Measurements from ENCODE around the gene CLDN14.

CLDN14 gene

DNA sequence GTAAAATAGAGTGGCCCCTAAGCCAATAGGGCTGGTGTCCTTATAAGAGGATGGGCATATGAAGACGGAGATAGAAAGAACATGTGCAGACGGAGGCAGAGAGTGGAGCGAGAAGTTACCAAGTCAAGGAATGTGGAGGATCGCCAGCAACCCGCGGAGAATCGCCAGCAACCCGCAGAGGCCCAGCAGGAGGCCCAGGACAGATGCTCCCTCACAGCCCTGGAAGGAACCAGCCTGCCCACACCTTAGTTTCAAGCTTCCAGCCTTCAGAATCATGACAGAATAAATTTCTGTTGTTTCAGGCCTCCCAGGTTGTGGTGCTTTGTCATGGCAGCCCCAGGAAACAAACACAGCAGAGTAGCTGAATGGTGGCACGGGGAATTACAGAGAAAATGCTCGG, 9.6 kb downstream of the CLDN14 start:
- no peak for DNase-seq

DNA sequence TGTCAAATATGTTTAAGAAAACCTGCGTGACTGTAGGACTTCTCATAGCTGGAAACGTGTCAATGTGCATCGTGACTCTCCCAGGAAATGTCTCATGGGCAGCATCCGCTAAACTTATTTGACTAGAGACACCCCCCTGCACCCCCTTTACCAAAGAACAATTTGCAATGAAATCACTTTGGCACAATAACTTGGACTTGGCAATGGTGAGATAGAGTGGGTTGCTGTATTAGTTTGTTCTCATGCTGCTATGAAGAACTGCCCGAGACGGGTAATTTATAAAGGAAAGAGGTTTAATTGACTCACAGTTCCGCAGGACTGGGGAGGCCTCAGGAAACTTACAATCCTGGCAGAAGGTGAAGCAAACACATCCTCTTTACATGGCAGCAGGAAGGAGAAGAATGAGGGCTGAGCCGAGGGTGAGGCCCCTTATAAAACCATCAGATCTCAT, 13.8 kb downstream of the CLDN14 start:
- no peak for DNase-seq

DNA sequence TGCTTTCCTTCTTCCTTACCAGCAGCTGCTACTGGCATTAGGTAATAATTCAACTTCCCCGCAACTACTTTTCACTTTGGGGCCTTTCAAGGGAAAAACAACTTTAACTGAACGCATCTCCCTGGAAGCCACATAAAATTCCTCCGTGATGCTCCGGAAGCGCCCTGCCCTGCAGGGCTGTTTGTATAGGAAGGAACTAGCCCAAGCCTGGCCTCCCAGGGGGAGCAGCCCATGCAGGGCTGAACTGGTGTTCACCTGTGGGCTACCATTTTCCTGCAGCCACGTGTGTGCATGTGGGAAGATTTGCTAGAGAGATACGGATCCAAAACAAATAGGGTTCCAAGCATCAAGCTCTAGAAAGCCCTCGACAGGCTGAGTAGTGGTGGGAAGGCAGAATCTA, 14.4 kb downstream of the CLDN14 start:
- DNase-seq: no peak

DNA sequence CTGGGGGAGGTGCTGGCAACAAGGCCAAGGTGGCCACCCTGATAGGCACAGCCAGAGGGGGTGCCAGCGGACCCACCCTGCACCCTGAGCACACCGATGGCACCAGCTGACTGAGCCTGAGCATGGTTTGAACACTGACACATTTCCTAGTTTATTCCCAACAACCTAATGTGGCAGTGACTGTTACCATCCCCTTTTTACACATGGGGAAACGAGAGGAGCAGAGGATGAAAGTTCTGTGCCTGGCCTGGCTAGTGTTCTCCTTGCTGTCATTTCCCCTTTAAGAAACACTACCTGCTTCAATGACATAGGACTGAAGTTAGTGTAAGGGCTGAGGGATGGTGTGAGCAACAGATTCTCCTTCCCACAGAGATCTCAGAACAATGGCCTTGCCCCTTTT, 15.3 kb downstream of the CLDN14 start:
- DNase-seq: no peak

DNA sequence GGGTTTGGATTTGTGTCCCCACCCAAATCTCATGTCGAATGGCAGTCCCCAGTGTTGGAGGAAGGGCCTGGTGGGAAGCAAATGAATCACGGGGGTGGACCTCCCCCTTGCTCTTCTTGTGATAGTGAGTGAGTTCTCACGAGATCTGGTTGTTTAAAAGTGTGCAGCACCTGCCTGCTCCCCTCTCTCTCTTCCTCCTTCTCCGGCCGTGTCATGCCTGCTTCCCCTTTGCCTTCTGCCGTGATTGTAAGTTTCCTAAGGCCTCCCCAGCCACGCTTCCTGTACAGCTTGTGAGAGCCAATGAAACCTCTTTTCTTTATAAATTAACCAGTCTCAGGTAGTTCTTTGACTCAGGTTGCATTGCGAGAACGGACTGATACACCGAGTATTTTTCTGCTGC, 15.9 kb downstream of the CLDN14 start:
- no peak for DNase-seq

DNA sequence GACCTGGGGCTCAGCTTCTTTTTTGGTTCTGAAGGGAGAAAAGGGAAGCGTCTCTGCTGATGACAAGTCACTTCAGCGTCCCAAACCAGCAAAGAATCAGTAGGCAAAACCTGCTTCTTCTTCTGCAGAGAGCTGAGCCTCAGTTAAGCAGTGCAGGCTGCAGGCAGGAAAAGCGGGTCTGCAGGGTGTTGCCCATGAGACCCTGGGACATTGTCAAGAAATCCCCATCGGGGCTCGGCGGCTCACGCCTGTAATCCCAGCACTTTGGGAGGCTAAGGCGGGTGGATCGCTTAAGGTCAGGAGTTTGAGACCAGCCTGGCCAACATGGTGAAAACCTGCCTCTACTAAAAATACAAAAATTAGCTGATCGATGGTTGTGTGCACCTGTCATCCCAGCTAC, 16.7 kb downstream of the CLDN14 start:
- DNase-seq: no peak

DNA sequence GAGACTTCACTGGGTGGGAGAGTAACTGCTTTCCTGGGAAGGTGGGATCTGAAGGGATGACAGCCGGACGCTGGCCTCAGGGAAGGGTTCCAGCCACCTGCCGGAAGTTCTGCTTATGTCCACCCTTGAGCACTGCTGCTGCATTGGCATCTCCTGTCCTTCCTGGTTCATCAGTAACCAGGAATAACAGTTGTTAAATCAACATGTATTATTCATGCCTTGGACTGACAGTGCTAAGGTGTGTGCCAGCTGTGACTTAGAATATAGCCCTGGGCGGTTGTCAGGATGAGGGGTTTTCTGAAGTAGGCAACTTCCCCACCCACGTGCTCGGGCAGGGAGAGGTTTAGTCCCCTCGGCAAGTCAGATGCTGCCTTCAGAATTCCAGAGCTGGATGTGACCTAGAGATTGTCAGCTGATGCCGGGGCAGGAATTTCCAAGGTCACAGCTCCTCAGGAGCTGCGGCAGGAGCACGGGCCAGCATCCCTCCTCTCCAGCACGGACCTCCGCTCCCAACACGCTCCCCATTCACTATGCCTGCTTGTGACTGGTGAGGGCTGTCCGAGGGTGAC, 17.9 kb downstream of the CLDN14 start:
- DNase-seq: no peak

DNA sequence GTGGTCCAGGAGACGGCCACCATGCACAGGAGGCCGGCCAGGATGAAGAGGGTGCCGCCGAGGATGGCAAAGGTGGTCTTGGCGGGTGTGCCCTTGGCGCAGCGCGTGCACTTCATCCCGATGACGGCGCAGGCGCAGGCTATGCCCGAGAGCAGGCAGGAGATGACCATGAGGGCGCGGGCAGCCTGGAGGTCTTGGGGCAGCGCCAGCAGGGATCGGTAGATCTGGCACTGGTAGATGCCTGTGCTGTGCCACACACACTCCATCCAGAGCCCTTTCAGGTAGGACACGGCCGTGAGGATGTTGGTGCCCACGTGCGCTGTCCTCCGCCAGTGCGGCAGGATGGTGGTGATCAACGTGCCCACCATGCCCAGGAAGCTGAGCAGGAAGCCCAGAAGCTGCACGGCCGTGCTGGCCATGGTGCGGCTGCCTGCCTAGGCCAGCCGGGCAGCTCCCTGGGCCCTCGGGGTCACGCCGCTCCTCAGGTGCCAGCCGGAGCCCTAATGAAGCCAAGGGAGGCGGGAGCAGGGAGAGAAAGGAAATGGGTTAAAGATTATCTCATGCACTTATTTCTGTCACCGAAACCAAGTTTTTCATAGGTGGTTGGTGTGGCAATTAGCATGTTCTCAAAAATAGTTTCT, 18.5 kb downstream of the CLDN14 start:
- no peak for DNase-seq

DNA sequence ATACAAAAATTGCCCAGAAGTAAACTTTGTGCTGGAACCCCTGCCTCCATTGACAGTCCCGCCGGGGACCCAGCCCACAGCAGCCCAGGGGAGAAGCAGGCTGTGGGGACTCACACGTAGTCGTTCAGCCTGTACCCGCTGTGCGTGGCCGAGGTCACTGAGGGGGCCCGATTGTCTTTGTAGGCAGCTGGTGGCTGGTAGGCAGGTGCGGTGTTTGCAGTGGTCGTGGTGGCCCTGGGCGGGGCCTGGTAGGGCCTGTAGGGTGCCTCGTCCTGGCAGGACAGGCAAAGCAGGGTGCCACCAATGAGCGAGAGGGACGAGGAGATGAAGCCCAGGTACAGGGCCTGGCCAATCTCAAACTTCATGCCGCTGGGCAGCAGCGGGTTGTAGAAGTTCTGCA, 19.1 kb downstream of the CLDN14 start:
- no peak for DNase-seq

DNA sequence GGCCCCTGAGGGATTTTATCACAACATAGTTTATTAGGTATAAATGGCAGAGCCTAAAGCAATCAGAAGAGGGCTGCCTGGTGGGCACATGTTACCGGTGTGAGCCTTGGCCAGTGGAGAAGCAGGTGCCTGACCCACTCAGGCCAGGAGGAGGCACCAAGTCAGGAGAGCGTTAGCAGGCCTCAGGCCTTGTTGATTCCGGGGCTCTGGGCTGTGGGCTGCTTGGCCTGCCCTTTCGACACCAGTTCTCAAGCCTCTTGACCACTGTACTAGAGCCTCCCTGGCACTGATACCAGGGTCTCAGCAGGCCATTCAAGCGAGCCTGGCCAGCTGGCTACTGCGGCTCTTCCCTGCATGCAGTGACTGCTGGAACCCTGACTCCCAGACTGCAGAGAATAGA, 20.8 kb downstream of the CLDN14 start:
- DNase-seq: no peak

DNA sequence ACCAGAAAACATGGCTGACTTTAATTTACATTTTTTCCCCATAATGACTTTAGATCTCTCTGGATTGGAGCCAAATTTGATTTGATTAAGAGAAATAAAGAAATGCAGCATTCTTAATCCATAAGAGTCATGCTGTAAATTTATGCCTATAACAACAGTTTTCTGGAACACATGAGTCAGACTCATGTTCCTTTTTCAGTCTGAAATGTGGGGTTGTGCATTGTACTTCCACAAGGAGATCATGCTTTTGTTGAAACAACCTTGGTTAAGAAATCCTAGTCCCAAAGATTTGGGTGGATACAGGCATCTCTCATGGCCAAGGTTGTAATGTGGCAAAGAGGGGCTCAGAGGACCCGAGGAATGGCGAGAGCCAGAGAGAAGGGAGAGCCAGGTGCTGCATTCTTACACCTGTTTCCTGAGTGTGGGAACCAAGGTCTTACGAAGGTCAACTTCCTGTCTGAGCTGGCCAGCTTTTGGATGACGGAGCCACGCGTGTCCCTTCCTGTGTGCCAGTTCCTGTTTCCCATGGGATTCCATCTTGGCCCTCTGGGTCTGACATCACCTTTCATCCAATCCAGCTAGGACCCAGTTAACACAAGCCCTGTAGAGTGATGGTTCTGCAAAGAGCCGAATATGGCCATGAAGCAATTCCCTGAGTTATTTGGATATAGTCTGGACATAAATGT, 23.1 kb downstream of the CLDN14 start:
- DNase-seq: no peak

DNA sequence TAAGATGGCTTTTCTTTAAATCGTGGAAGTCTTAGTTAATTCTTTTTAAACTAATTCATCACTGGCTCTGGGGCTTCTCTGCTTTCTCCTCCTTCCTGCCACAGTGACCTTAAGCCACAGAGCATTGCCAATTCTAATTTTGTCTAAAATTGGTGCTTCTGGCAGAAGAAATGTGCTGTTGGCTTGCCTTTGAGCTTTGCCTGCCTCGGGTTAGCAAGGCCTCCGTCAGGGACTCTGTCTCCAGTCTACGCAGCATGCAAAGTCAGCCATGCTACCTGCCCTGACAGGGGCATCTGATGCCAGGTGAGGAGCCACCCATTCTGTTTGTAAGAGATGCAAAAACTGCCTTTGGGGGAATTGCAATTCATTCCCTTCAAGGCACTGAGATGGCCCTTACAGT, 25.2 kb downstream of the CLDN14 start:
- DNase-seq: no peak

DNA sequence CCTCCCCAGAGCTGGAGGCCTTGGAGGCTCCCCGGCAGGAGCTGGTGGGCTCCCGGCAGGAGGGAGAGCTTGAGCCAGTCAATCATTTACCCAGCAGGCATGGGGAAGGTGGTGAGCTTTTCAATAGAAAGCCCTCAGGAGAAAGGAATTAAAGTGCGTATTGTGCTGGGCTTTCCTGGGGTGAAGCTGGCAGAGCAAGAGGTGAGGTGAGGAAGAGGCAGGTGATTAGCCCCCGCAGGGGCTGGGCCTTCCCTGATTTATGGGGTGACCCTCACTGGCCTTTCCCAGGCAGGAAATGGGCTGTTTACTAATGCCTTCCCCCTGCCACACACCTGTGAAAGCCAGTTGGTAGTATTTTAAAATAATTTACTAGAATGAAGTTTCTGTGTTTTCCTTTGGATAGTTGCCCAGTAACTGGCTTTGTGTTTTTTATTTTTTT, 25.8 kb downstream of the CLDN14 start:
- DNase-seq: no peak

DNA sequence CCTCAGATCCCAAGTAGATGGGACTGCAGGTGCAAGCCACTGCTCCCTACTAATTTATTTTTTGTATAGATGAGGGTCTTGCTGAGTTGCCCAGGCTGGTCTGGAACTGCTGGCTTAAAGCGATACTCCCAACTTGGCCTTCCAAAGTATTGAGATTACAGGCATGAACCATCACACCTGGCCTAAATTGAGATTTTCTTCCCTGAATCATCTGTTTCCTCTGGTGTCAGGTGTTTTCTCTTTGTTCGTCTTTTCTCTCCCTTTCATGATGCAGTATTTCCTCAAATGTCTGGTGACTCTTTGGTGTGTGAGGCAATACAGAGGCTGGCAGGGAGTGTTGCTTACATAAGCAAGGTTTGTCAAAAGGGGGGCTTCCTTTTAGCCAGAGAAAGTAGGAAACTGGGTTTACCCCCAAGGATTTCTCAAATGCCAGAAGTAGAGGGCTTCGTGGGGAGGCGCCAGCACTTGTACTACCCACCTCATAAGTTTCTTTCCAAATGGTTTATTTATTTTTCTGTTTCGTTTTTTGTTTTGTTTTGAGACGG, 27.6 kb downstream of the CLDN14 start:
- no peak for DNase-seq

DNA sequence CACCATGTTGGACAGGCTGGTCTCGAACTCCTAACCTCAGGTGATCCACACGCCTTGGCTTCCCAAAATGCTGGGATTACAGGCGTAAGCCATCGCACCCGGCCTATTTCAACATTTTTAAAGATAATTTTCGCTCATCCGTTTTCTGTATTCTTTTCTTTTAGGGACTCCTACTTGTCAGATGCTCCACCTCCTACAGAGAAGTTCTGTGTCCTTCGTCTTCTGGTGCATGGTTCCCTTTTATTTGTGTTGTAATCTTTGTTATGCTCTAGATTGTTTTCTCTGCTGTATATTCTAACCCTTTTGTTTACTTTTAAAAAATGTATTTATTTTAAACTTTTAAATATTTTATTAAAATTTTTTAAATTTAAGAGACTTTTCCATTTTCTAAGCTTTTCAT, 28.4 kb downstream of the CLDN14 start:
- DNase-seq: no peak

DNA sequence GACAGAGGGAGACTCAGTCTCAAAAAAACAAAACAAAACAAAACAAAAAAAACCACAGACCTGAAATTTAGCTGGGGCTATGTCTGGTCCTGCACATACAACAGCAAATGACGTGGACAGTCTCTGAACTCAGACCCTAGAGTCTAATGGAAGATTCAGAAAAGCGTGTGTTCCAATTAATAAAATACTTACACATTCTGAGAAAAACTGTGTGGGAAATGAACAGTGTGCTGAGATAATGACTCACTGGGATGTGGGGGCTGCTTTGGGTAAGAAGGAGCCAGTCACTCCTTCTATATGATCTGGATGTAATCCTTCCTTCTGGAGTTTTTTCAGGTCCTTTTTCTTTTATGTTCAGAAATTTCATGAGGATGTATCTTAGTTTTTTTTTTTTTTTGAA, 29.4 kb downstream of the CLDN14 start:
- DNase-seq: no peak

DNA sequence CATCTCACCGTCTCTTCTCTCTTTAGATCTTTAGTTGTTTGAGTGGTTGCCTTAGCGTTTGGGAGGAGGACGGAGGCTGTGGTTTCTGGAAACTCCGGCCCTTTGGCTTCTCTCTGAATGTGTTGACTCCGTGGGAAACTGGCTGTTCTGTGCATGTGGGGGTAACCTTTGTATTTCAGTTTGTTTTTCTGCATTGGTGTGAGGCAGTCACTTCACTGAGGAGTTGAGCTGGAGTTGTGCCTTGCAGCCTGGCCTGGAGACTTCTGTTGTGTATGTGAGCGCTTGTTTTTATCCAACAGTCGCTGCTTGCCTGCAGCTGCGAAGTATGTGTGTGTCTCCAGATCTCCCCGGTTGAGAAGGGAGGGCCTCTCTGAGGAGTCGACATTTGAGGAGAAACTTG, 33.6 kb downstream of the CLDN14 start:
- no peak for DNase-seq

DNA sequence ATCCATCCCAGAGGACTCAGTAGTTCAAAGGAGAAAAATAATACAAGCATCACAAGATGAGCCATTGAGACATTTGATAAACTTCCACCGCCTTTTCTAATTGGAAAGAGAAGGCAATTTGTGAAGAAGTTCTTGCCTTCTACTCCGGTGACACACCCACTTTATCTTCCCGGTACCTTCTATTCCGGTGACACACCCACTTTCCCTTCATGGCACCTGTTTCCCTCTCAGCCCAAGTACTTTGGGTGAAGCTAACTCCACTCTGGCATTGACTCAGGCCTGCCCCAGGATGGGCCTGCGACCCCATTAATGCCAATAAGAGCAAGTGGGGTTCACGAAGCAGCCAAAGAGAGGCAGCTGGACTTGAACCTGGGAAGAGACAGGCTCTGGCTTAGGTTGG, 38.2 kb downstream of the CLDN14 start:
- DNase-seq: no peak

DNA sequence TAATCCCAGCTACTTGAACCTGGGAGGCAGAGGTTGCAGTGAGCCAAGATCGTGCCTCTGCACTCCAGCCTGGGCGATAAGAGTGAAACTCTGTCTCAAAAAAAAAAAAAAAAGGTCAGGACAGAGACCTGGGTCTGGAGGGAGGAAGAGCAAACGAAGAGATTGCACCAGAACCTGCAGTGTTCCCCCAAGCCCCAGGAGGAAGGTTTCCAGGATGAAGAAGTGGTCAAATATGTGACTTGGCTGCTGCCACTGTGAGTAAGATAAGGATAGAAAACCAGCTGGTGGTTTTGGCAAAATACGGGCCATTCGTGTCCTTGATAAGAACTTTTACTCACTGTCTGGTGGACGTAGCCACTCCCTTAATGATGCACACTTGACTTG, 42.2 kb downstream of the CLDN14 start:
- no peak for DNase-seq

DNA sequence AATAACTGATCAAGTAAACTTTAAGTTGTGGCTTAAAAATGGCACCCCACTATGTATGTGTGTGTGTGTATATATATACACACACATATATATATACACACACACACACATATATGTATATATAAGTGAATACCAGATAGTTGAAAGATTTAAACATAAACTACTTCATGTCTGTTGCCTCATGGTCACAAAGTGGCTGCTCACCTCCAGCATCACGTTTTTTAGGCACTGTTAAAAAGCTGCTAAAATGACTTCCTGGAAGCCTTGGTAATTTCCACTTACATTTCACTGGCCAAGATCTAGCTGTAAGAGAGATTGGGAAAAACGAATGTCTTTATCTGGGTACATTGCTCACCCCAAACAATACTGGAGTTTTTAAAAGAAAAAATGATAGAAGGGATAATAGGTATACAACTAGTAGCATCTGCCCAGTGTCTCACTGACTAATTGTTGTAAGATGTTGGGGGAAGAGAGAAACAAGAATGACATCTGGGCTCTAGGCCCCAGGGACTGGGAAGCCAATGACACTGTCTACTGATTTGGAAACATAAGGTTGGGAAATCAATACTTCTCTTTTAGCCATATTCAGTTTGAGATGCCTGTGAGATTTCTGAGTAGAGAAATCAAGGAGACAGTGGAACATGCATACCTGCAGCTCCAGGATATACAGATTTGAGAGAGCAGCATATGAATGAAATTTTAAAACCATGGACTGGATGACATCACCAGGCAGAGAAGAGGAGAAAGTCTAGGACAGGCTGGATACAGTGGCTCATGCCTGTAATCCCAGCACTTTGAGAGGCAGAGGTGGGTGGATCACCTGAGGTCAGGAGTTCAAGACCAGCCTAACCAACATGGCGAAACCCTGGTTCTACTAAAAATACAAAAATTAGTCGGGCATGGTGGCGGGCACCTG, 42.8 kb downstream of the CLDN14 start:
- DNase-seq: no peak

DNA sequence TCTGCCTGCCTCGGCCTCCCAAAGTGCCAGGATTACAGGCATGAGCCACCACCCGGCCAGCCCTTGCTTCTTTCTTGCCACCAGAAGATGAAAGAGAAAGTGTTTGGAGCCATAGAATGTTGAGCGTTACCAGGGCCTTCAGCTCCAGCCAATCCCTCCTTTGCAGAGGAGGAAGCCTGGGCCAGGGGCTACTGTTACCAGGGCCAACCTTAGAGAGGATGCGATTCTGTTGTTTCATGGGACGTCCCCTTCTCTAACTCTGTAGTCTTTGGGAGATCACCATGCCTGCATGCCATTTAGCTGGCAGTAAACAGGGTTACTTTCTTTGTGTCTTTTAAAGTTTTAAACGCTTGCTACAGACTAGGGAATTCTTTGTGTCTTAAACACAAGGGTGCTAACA, 45.8 kb downstream of the CLDN14 start:
- DNase-seq: no peak

DNA sequence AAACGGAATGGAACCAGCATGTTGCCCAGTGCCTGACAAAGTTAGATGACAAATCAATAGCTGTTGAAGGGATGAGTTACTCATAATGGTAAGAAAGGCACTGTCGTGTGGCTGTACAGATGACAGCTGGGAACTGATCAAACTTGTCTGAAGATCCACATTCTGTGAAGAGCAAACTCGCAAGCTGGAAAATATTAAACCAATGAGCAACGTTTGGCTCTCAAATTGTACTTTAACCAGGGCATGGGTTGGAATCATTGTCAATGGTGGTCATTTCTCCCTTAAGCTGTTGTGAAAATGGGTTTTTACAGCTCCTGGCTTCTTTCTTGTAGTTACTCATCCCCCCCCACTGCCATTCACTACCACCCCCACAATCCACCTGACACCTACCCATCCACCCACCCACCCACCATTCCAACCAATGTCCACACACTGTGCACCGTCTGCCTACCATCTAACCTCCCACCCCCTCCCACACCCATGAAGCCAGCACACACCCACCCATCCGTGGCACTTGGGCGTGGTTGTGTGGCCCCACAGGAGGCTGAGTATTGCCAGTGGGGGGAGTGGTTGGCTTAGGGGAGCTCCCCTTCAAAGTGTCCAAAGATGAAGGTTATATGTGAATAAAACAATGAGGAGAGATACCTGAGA, 46.7 kb downstream of the CLDN14 start:
- no peak for DNase-seq

Data from C1 segment of cervical spinal cord (tissue), 14 donors.